KOPT-K1 (cell line): ENCODE data around the gene PROX2.
A peak's percentile ranks its signal among the peaks of the same experiment; 100 is the strongest.

Source experiments
- H3K27ac ChIP-seq: fragments of 200-600 bp; sonication (generic); 2 replicates; pipeline ENCODE4 v1.5.1; 2016; ENCODE audit warnings: antibody characterized with exemption, mild to moderate bottlenecking, low read depth, low read length; ENCODE audit not compliant: poor library complexity, severe bottlenecking
- H3K36me3 ChIP-seq: fragments of 200-600 bp; sonication (generic); 2 replicates; pipeline ENCODE4 v1.5.1; 2017; ENCODE audit warnings: antibody characterized with exemption, mild to moderate bottlenecking, low read length, moderate library complexity; ENCODE audit not compliant: insufficient read depth
- H3K9me3 ChIP-seq: fragments of 200-600 bp; sonication (generic); 2 replicates; pipeline ENCODE4 v1.5.1; 2017; ENCODE audit warnings: antibody characterized with exemption, low read length, mild to moderate bottlenecking; ENCODE audit not compliant: insufficient read depth, poor library complexity, severe bottlenecking

Gene PROX2

DNA sequence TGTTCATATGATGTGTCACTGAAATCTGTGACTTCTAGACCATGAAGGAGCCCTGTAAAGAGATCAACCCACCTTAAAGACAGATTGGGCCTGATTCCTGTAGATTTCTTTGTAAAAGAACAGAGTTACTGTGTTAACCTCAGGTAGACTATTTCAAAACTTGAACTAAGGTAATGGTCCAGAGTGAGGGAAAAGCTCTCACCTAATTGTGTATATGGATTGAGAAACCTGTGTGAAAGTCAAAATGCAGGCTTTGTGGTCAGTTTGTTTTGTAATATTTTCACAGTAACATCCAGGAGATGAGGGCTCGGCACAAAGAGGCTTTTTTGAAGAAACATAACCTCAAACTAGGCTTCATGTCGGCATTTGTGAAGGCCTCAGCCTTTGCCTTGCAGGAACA is 22.1 kb upstream of the PROX2 start:
- peaks cover 100% of the 10 kb centered on the region for H3K36me3 ChIP-seq
- H3K9me3 ChIP-seq: no peaks in the 10 kb centered on the region
- no peak overlapping the region for H3K27ac ChIP-seq

DNA sequence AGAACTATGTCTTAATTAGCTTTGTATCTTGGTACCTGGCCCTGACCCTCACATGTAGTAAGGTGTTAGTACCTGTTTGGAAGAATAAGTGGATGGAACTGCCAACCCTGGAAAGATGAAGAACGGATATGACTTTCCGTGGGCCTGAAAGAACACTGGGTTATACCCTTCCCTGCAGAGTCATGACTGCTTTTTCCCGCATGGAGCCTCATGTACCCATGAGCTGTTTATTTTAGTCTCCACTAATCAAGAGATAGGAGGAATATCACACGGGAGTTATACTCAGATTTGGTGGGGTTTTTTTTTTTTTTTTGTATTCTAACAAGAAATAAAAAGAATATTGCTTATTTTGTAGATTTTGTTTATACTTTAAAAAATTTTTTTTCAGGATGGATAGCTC is 21.7 kb upstream of the PROX2 start:
- Histone ChIP-seq H3K36me3 (peaks cover 100% of the 10 kb centered on the region), H3K27ac (no peak overlapping the region)

DNA sequence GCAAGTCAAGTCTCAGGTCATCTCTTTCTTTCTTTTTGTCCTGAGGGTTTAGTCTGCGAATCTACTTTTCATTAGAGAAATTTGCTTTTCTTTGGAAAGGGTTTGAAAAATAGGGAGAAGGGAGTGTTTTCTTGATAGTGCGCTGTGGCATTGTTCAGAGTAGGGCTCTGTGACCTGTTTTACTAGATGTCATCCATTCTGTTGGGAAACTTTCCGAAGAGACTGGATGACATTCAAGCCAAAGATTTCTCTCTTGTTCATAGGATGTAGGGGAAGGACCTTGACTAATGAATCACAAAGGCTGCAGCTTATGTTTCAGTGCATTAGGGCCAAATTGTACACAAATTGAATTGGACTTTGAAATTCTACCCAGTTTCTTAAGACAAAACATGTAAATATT is 20.5 kb upstream of the PROX2 start:
- Histone ChIP-seq H3K9me3 (no peaks in the 10 kb centered on the region), H3K27ac (no peak overlapping the region), H3K36me3 (peaks cover 100% of the 10 kb centered on the region)

More for the DNA sequence above, 21.7 kb upstream of the PROX2 start:
- no peaks in the 10 kb centered on the region for H3K9me3 ChIP-seq

DNA sequence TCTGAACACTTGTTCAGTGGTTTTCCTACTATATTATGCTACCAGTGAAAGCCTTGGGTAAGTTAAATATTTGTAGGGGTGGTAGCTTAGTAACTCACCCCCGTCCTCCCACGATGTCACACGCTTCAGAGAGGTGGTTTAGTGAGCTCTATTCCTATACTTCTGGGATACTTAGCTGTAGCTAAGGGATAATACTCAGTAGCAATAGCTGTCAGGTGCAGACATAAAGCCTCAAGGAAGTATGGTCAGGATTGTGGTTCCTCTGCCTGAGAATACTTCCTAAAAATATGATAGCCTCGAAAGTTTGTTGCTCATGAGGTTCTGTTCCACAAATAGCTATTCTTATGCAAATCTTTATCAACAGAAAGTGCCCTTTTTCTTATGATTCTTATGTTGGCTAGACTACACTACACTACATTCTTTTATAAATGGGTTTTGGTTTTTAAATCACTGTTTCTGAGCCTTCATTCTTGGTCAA is 17.7 kb upstream of the PROX2 start:
- peaks cover 100% of the 10 kb centered on the region for H3K36me3 ChIP-seq
- no peak overlapping the region for H3K27ac ChIP-seq
- H3K9me3 ChIP-seq: no peaks in the 10 kb centered on the region

DNA sequence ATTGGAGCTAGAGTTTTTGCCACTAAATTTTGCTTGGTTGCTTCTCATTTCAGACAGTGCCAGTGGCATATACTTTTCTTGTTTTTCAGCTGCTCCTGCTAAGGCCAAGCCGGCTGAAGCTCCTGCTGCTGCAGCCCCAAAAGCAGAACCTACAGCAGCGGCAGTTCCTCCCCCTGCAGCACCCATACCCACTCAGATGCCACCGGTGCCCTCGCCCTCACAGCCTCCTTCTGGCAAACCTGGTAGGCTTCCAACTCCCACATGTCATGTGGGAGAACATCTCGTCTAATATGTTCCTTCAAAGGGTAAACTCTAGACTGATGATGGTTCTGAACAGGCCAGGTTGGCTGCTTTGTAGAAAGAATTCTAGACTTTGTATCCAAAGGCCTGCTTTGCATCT is 16.8 kb upstream of the PROX2 start:
- no peaks in the 10 kb centered on the region for H3K9me3 ChIP-seq
- H3K36me3 ChIP-seq: peaks cover 100% of the 10 kb centered on the region
- no peak overlapping the region for H3K27ac ChIP-seq

GRCh38 chr14:74891870-74892269 is 15.9 kb upstream of the PROX2 start:
- Histone ChIP-seq H3K27ac (no peak overlapping the region), H3K36me3 (peaks cover 98% of the 10 kb centered on the region), H3K9me3 (no peaks in the 10 kb centered on the region)

- Histone ChIP-seq H3K27ac (no peak overlapping the region), H3K9me3 (no peaks in the 10 kb centered on the region), H3K36me3 (peaks cover 98% of the 10 kb centered on the region)
Observed at GRCh38 chr14:74890262-74890661, 14.3 kb upstream of the PROX2 start.

DNA sequence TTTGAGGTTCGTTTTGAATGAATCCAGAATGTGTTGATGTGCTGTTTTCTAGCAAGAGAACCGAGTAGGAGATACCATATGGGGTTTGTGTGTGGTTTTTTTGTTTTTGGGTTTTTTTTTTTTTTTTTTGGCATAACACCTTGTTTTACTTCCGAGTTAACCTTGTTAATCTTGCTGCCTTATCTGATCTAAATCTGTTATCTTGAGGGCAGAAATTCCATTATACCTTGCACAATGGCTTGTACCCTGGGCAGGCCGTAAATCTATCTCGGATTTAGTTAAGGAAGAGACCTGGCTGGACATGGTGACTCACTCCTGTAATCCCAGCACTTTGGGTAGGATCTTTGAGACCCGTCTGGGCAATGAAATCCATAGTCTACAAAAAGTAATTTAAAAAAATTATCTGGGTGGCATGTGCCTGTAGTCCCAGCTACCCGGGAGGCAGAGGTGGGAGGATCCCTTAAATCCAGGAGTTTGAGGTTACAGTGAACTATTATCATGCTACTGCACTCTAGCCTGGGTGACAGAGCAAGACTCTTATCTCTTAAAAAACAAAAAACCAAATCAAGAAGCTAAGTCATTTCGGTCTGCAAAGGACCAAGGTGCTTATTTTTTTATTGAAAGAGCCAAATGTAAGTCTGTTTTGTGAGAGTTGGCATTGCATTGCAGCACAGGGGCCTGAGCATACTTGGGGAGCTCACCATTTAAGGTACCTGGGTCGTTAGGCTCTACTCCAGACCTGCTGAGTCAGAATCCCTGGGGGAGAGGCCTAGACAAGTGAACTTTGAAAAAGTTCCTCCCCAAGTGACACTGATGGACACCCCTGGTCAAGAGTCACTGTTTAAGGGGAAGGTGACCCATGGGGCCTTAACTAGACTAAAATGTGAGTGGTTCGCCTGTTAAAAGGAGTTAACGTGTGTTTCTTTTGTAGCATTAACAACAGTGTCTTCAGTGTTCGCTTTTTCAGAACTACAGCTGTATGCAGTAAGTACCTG is 12.5 kb upstream of the PROX2 start:
- Histone ChIP-seq H3K27ac (no peak overlapping the region), H3K36me3 (peaks cover 97% of the 10 kb centered on the region), H3K9me3 (no peaks in the 10 kb centered on the region)

GRCh38 chr14:74886001-74886400 is 10.1 kb upstream of the PROX2 start:
- no peak overlapping the region for H3K27ac ChIP-seq
- H3K9me3 ChIP-seq: no peaks in the 10 kb centered on the region
- peaks cover 72% of the 10 kb centered on the region for H3K36me3 ChIP-seq

DNA sequence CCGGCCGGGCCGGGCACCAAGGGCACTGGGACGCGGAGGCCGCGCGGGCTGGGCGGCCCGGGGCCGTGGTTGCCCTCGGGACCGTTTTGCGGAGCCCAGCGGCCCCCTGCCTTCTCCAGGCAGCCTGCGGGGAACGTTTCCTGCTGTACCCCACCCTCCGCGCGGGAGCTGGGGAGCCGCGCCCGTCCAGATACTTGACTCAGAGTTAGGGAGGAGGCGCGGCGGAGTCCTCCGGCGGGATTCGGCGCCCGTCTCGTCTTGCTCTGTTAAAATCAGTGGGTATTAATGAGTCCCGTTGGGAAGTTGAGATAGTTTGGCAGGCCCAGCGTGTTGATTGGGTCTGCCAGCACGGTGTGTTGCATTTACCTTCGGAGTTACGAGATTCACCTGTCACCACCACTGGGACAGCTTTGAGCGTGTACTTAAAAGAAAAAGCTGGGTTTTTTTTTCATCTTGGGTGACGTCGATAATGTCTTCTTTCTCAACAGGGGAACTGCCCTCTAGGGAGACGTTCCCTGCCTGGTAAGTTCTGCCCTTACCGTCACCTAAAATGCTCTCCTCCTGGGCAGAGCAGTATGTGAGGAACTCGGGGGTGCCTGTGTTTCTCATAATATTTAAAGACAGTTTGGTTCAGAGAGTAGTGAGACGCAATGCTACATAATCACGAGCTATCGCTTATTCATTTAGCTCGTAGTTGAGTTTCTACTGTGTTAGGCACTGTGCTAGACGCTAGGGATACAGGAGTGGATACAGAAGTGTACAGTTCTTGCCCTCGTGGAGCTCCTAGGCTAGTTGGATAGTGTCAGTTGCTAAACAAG is 6.4 kb upstream of the PROX2 start:
- Histone ChIP-seq H3K27ac (peak overlapping the region; percentile 85), H3K36me3 (peaks cover 36% of the 10 kb centered on the region), H3K9me3 (no peaks in the 10 kb centered on the region)

- H3K27ac ChIP-seq: peak within 1 kb of the TSS; percentile 85
- no peaks in the 10 kb centered on the region for H3K9me3 ChIP-seq
- H3K36me3 ChIP-seq: peaks cover 30% of the 10 kb centered on the region
Observed at GRCh38 chr14:74881431-74882102, 5.6 kb upstream of the PROX2 start, which contains the start of gene DLST. DLST (plus strand) TSS chr14:74881916; CDS start chr14:74881954, 38 bp downstream.

- H3K36me3 ChIP-seq: peaks cover 11% of the 10 kb centered on the region; the same call in 1 of the 2 replicates
- no peak overlapping the region for H3K27ac ChIP-seq
- no peaks in the 10 kb centered on the region for H3K9me3 ChIP-seq
Observed at GRCh38 chr14:74879427-74880182, 3.7 kb upstream of the PROX2 start.

GRCh38 chr14:74875204-74875603 is 741 bp downstream of the PROX2 start:
- H3K9me3 ChIP-seq: no peaks in the 10 kb centered on the region
- no peak overlapping the region for H3K27ac ChIP-seq
- H3K36me3 ChIP-seq: no peaks in the 10 kb centered on the region

GRCh38 chr14:74871819-74872218 is 4.1 kb downstream of the PROX2 start:
- Histone ChIP-seq H3K9me3 (no peaks in the 10 kb centered on the region), H3K36me3 (no peaks in the 10 kb centered on the region), H3K27ac (no peak overlapping the region)
